K562 (cell line): ENCODE results near the gene FAM167B. TPM values are rescaled to one million over a fixed set of nuclear protein-coding genes. Genes with fewer than 3 reads are reported as not detected.

Source experiments
- BCOR ChIP-seq: fragments of 450-650 bp; IDR thresholded peaks from 2 replicates; pipeline ENCODE4 v1.6.1; 2016
- DMBX1 ChIP-seq: fragments of 250-450 bp; sonication (Bioruptor Pico); IDR thresholded peaks from 2 replicates; pipeline ENCODE4 v1.8.0; 2022; ENCODE audit warnings: inconsistent platforms, mild to moderate bottlenecking, moderate library complexity, borderline replicate concordance
- NCOR1 ChIP-seq: fragments of 450-650 bp; IDR thresholded peaks from 2 replicates; pipeline ENCODE4 v1.6.1; 2016; ENCODE audit warnings: mild to moderate bottlenecking, moderate library complexity
- NEUROD1 ChIP-seq: fragments of 150-350 bp; IDR thresholded peaks from 2 replicates; pipeline ENCODE4 v1.6.1; 2014; ENCODE audit warnings: borderline replicate concordance, low read length, low read depth; ENCODE audit not compliant: partially characterized antibody
- NFATC3 ChIP-seq: fragments of 450-650 bp; IDR thresholded peaks from 2 replicates; pipeline ENCODE4 v1.6.1; 2017; ENCODE audit warnings: mild to moderate bottlenecking
- NFIC ChIP-seq: fragments of 450-650 bp; IDR thresholded peaks from 2 replicates; pipeline ENCODE4 v1.6.1; 2017; ENCODE audit warnings: mild to moderate bottlenecking, inconsistent platforms
- TBL1XR1 ChIP-seq, 2 experiments: IDR thresholded peaks; 2 replicates each; pipeline ENCODE4 v1.6.1; 2012; ENCODE audit warnings: improper control_type of control experiment in 2 of 2, low read length in 2 of 2, mild to moderate bottlenecking in 1 of 2
- TRIM24 ChIP-seq, 2 experiments: fragments of 450-650 bp; IDR thresholded peaks; 2 replicates each; pipeline ENCODE4 v1.6.1; 2016
- polyA plus RNA-seq, 8 experiments: library from polyadenylated mRNA; depleted of rRNA in 4 of 8; stranded (reverse) in 5 of 8; unstranded in 3 of 8; fragments of >200 nt; fragmentation: Nextera tagmentation in 2 of 8; fragmentation: Illumina TruSeq in 1 of 8; extraction: Ambion mirVana in 2 of 8; extraction: Trizol in 1 of 8; gene quantifications; 2 replicates each; pipeline versions ENCODE4 v1.2.1 to v1.2.3, GENCODE V29; 2011 to 2014; ENCODE audit warnings: inconsistent platforms in 1 of 8, missing spikeins in 1 of 8
- total RNA-seq, 7 experiments: library from RNA; depleted of rRNA in 6 of 7; stranded (reverse); fragments of >200 nt in 6 of 7; fragmentation: Illumina TruSeq in 2 of 7; extraction: Trizol in 2 of 7; gene quantifications; 2 replicates each; pipeline versions ENCODE4 v1.2.1 to v1.2.3, GENCODE V29; 2011 to 2021; ENCODE audit warnings: low replicate concordance in 1 of 7
- TF ChIP-seq, protein P1 (sequence below), 2 experiments: fragments of 450-650 bp in 1 of 2; sonication (generic) in 1 of 2; formaldehyde crosslinking in 1 of 2; IDR thresholded peaks in 1 of 2; conservative IDR thresholded peaks in 1 of 2; 2 replicates each; pipeline versions ENCODE4 v1.6.1 to v1.8.1; 2016 to 2023; ENCODE audit warnings: mild to moderate bottlenecking in 2 of 2, moderate library complexity in 2 of 2, inconsistent platforms in 1 of 2, missing genetic modification reagents in 1 of 2
- TF ChIP-seq, protein P2 (sequence below): sonication (generic); formaldehyde crosslinking; IDR thresholded peaks from 2 replicates; pipeline ENCODE4 v1.8.1; 2023; ENCODE audit warnings: missing genetic modification reagents, mild to moderate bottlenecking, borderline replicate concordance
- TF ChIP-seq, protein P3 (sequence below): sonication (generic); formaldehyde crosslinking; IDR thresholded peaks from 2 replicates; pipeline ENCODE4 v1.8.0; 2022; ENCODE audit warnings: mild to moderate bottlenecking, missing genetic modification reagents

FAM167B gene
- total and polyA plus RNA-seq, 9 of the 15 experiments (the other 6 are each of a cell fraction or from before 2014, with no cell fraction given): not detected

DNA sequence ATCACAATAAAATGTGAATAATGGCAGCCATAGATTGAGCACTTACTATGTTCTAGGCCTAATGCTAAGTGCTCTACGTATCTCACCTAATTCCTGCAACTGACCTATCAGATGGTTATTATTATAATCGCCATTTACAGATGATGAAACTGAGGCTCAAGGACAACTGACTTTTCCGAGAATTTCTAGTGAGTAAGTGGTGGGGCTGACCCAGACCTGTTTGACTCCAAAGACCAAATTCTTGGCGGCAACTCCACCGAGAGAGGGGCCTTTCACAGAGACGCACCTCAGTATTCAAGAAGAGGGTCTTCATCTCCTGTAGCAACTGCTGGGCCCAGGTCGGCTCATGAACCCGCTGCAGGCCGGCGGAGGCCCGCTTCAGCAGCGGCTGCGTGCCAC, 25.4 kb upstream of the FAM167B start (continued):
- TF ChIP-seq, protein P1, sequence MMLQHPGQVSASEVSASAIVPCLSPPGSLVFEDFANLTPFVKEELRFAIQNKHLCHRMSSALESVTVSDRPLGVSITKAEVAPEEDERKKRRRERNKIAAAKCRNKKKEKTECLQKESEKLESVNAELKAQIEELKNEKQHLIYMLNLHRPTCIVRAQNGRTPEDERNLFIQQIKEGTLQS (IDR thresholded peaks at IDR 0.05): peak; percentile 69; the same call in 1 of the 2 replicates
- TF ChIP-seq, protein P1 (CRISPR knock-in tag; conservative IDR thresholded peaks at IDR 0.05): no peak; the same call in 1 of the 2 replicates
- TF ChIP-seq TRIM24 (IDR thresholded peaks at IDR 0.05) (no peak), DMBX1 (CRISPR knock-in tag) (no peak; the same call in 1 of the 2 replicates), TBL1XR1 (IDR thresholded peaks at IDR 0.05; ENCODE audit: low read length in 2 of 2) (no peak), NCOR1 (no peak), NFATC3 (no peak), NEUROD1 (no peak), NFIC (no peak), BCOR (no peak)
- TF ChIP-seq, protein P2, sequence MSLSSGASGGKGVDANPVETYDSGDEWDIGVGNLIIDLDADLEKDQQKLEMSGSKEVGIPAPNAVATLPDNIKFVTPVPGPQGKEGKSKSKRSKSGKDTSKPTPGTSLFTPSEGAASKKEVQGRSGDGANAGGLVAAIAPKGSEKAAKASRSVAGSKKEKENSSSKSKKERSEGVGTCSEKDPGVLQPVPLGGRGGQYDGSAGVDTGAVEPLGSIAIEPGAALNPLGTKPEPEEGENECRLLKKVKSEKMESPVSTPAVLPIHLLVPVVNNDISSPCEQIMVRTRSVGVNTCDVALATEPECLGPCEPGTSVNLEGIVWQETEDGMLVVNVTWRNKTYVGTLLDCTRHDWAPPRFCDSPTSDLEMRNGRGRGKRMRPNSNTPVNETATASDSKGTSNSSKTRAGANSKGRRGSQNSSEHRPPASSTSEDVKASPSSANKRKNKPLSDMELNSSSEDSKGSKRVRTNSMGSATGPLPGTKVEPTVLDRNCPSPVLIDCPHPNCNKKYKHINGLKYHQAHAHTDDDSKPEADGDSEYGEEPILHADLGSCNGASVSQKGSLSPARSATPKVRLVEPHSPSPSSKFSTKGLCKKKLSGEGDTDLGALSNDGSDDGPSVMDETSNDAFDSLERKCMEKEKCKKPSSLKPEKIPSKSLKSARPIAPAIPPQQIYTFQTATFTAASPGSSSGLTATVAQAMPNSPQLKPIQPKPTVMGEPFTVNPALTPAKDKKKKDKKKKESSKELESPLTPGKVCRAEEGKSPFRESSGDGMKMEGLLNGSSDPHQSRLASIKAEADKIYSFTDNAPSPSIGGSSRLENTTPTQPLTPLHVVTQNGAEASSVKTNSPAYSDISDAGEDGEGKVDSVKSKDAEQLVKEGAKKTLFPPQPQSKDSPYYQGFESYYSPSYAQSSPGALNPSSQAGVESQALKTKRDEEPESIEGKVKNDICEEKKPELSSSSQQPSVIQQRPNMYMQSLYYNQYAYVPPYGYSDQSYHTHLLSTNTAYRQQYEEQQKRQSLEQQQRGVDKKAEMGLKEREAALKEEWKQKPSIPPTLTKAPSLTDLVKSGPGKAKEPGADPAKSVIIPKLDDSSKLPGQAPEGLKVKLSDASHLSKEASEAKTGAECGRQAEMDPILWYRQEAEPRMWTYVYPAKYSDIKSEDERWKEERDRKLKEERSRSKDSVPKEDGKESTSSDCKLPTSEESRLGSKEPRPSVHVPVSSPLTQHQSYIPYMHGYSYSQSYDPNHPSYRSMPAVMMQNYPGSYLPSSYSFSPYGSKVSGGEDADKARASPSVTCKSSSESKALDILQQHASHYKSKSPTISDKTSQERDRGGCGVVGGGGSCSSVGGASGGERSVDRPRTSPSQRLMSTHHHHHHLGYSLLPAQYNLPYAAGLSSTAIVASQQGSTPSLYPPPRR (CRISPR knock-in tag): 0 out of 2 replicates have a peak, but pooled peaks have one; percentile 35
- TF ChIP-seq, protein P3, sequence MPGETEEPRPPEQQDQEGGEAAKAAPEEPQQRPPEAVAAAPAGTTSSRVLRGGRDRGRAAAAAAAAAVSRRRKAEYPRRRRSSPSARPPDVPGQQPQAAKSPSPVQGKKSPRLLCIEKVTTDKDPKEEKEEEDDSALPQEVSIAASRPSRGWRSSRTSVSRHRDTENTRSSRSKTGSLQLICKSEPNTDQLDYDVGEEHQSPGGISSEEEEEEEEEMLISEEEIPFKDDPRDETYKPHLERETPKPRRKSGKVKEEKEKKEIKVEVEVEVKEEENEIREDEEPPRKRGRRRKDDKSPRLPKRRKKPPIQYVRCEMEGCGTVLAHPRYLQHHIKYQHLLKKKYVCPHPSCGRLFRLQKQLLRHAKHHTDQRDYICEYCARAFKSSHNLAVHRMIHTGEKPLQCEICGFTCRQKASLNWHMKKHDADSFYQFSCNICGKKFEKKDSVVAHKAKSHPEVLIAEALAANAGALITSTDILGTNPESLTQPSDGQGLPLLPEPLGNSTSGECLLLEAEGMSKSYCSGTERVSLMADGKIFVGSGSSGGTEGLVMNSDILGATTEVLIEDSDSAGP (CRISPR knock-in tag): no peak
